ENCODE data around the gene RARA. TPM values are rescaled to one million over a fixed set of nuclear protein-coding genes. Genes with fewer than 3 reads are reported as not detected.

RARA gene
- total and polyA plus RNA-seq, 2 of the 4 experiments (the other 2 are of a cell fraction) = 9.0 to 12.7 TPM

DNA sequence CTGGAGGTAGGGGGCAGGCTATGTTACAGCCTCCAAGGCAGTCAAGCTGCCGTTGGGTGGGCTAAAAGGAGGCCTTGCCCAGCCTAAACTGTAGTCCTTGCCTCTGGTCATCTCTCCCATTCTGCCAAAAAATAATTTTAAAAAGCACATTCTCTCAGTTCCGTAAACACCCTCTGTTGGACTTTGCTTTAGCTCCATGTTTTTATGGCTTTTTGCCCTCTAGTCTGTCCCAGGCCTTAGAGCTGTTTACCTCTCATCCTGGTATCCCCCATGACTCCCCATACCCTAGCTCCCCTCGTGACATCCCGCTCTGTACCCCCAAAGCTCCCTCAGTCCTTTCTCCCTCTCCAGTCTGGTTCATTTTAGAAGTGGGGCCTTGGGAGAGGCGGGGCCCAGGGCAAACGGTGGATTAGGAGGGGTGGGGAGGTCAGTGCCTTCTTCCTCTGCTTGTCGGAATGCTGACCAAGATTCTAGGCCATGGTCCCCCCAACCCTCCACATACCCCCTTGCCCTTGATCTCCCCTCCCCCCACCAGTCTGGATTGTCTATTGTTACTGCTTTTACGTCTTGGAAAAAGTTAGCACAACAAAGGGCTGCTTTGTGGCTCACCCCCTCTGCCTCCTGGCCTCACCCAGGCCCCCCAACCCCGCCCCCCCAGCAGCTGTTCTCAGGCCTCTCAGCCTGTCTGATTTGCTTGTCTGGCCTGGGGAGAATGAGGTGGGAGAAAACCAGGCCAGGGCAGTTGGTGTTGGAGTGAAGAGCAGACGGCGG lies 37.2 kb downstream of the RARA start:
- H2AK5ac ChIP-seq (ENCODE audit: low read depth, low read length) = peak overlapping the region; percentile 50
- H3K4me3 ChIP-seq (ENCODE audit: insufficient read depth, low read depth, low read length) = peak overlapping the region; percentile 82

More for the DNA sequence above, 37.2 kb downstream of the RARA start:
- in situ Hi-C loops (cut with MboI; ENCODE audit: low sequenced_read_pairs) (no loop called here), intact Hi-C loops (cut with micrococcal nuclease) (no loop called here), dilution Hi-C loops (cut with HindIII; ENCODE audit: low sequenced_read_pairs, unreplicated experiment) (no loop called here)
- H3K4ac ChIP-seq (ENCODE audit: low read depth, low read length) = peak overlapping the region; percentile 96
- peak overlapping the region; percentile 10 for H4K5ac ChIP-seq (ENCODE audit: low read depth, low read length)
- ChIA-PET POLR2A (ENCODE audit: unreplicated experiment) (no interaction called here), CTCF (no interaction called here)
- ATAC-seq (ENCODE audit: low read depth) (no peak), DNase-seq (no peak)
- H2AK9ac ChIP-seq (replicated peaks; ENCODE audit: low read depth, low read length, poor library complexity) = peak overlapping the region; percentile 92
- peak overlapping the region; percentile 20 for H3K18ac ChIP-seq (ENCODE audit: low read depth, low read length)
- peak overlapping the region; percentile 83 for H3K4me2 ChIP-seq (ENCODE audit: low read depth, low read length)
- H3K56ac ChIP-seq (ENCODE audit: extremely low read depth, insufficient read depth, low read length) = no peak overlapping the region
- WGBS, 2 experiments (ENCODE audit: extremely low coverage in 2 of 2, insufficient read length in 1 of 2) = 39% methylated on average over 3 of the region's 11 CpGs; no CpG with 5 or more reads in 1 of the 2 experiments
- no peak for TF ChIP-seq MAFK (IDR thresholded peaks at IDR 0.05; ENCODE audit: low read depth, low read length)
- no peak for TF ChIP-seq RCOR1 (IDR thresholded peaks at IDR 0.05; ENCODE audit: insufficient replicate concordance, low read length)
- TF ChIP-seq CEBPB (IDR thresholded peaks at IDR 0.05; ENCODE audit: low read depth, low read length) = no peak
- no peak for TF ChIP-seq BHLHE40 (IDR thresholded peaks at IDR 0.05; ENCODE audit: low read depth, low read length)
- peak overlapping the region; percentile 83; the same call in 1 of the 2 replicates for H2BK120ac ChIP-seq (ENCODE audit: low read depth, low read length)
- H3K27ac ChIP-seq (ENCODE audit: insufficient read depth, low read length) = peak overlapping the region; percentile 87
- H2AFZ ChIP-seq (replicated peaks; ENCODE audit: low read length, poor library complexity) = peak overlapping the region; percentile 84
- H4K20me1 ChIP-seq (ENCODE audit: insufficient read depth, low read length) = peaks cover 65% of the 10 kb centered on the region
- BruUV-seq (replicated peaks) = no TSS peak
- H3K36me3 ChIP-seq (ENCODE audit: control insufficient read depth, insufficient read depth, low read length) = peaks cover 23% of the 10 kb centered on the region
- no peaks in the 10 kb centered on the region for H3K9me3 ChIP-seq (ENCODE audit: control insufficient read depth, insufficient read depth, low read length)
- H3K14ac ChIP-seq (replicated peaks; ENCODE audit: low read depth, low read length) = peak overlapping the region; percentile 57
- H3K4me1 ChIP-seq (ENCODE audit: control insufficient read depth, insufficient read depth, low read length) = peaks cover 59% of the 10 kb centered on the region
- peaks cover 23% of the 10 kb centered on the region for H3K9me1 ChIP-seq (ENCODE audit: insufficient read depth, low read length)
- H2BK5ac ChIP-seq (ENCODE audit: low read depth, low read length, poor library complexity, severe bottlenecking) = peak overlapping the region; percentile 85
- H3K23ac ChIP-seq (ENCODE audit: low read depth, low read length) = peak overlapping the region; percentile 6; the same call in 1 of the 2 replicates
- H4K91ac ChIP-seq (ENCODE audit: insufficient read depth, low read depth, low read length) = peak overlapping the region; percentile 64
- peaks cover 59 to 94% of the 10 kb centered on the region in 2 experiments for H3K79me1 ChIP-seq (ENCODE audit: low read depth in 1 of 2, low read length in 2 of 2)
- H2BK20ac ChIP-seq (ENCODE audit: low read depth, low read length) = peak overlapping the region; percentile 17; the same call in 1 of the 2 replicates
- peak overlapping the region; percentile 55 for H3K9ac ChIP-seq (ENCODE audit: low read depth, low read length)
- H4K8ac ChIP-seq (ENCODE audit: low read depth in 2 of 2, low read length in 2 of 2) = peak overlapping the region; percentile 13 to 48; a peak in 2 of 4 replicates
- no peaks in the 10 kb centered on the region for H3K27me3 ChIP-seq (ENCODE audit: control insufficient read depth, insufficient read depth, low read length)
- H2BK15ac ChIP-seq (ENCODE audit: low read depth, low read length) = peak overlapping the region; percentile 49

Measured in IMR-90 (cell line).